ENCODE data around the gene ABCB11. TPM values are rescaled to one million over a fixed set of nuclear protein-coding genes. Genes with fewer than 3 reads are reported as not detected.
A peak's percentile ranks its signal among the peaks of the same experiment; 100 is the strongest.
"Not testable (repeated sequence)": the region's sequence is repeated elsewhere in the genome, so short reads cannot be mapped to it uniquely, and the experiment has no call there.

The ABCB11 gene
- total and polyA plus RNA-seq, 5 experiments from 2014 or later: 0.08 TPM; not detected in 4

- POLR2A ChIA-PET: no interaction called here
Observed at GRCh38 chr2:168901003-168901402, 130.1 kb downstream of the ABCB11 start, which contains the start of gene G6PC2. Gene G6PC2 (plus strand): TSS chr2:168901291. CDS start chr2:168901332, 41 bp downstream.

GRCh38 chr2:168897449-168897848 is 133.7 kb downstream of the ABCB11 start:
- Mint-ChIP-seq H3K4me3 (no peak overlapping the region), H3K27me3 (peaks cover 0 to 8% (median 7%) of the 10 kb centered on the region in 5 donors), H3K9me3 (no peaks in the 10 kb centered on the region), H3K27ac (no peak overlapping the region), H3K36me3 (no peaks in the 10 kb centered on the region), H3K4me1 (no peaks in the 10 kb centered on the region)
- POLR2A ChIA-PET: no interaction called here
- no peak for ATAC-seq
- DNase-seq: no peak

More at GRCh38 chr2:168901003-168901402, 130.1 kb downstream of the ABCB11 start, which contains the start of gene G6PC2:
- Mint-ChIP-seq H3K27ac (no peak within 1 kb of the TSS), H3K27me3 (peaks cover 0 to 8% (median 2%) of the 10 kb centered on the region in 5 donors), H3K4me1 (no peaks in the 10 kb centered on the region), H3K4me3 (no peak within 1 kb of the TSS), H3K36me3 (no peaks in the 10 kb centered on the region), H3K9me3 (no peaks in the 10 kb centered on the region)
- DNase-seq (no peak), ATAC-seq (no peak)

- Mint-ChIP-seq H3K4me1 (no peaks in the 10 kb centered on the region), H3K27me3 (peaks cover 0 to 9% (median 7%) of the 10 kb centered on the region in 5 donors), H3K4me3 (no peak overlapping the region), H3K9me3 (no peaks in the 10 kb centered on the region), H3K27ac (no peak overlapping the region), H3K36me3 (no peaks in the 10 kb centered on the region)
- ATAC-seq (no peak), DNase-seq (no peak)
- POLR2A ChIA-PET: no interaction called here
Observed at GRCh38 chr2:168896783-168897182, 134.3 kb downstream of the ABCB11 start.

GRCh38 chr2:168895771-168896170 is 135.4 kb downstream of the ABCB11 start:
- no peaks in the 10 kb centered on the region for H3K9me3 Mint-ChIP-seq
- DNase-seq: no peak

GRCh38 chr2:168894720-168895119 is 136.4 kb downstream of the ABCB11 start:
- ATAC-seq (no peak), DNase-seq (no peak)
- no peak overlapping the region for H3K4me3 Mint-ChIP-seq
- no peak overlapping the region for H3K27ac Mint-ChIP-seq
- H3K27me3 Mint-ChIP-seq: peaks cover 3 to 18% (median 4%) of the 10 kb centered on the region in 5 donors
- peaks cover 4 to 12% (median 9%) of the 10 kb centered on the region in 4 donors for H3K4me1 Mint-ChIP-seq
- H3K9me3 Mint-ChIP-seq: no peaks in the 10 kb centered on the region
- POLR2A ChIA-PET: no interaction called here
- no peaks in the 10 kb centered on the region for H3K36me3 Mint-ChIP-seq

More at GRCh38 chr2:168895771-168896170, 135.4 kb downstream of the ABCB11 start:
- H3K27me3 Mint-ChIP-seq: peaks cover 0 to 9% (median 4%) of the 10 kb centered on the region in 5 donors
- POLR2A ChIA-PET: no interaction called here
- peaks cover 0 to 1% (median under 1%) of the 10 kb centered on the region in 4 donors for H3K4me1 Mint-ChIP-seq
- no peaks in the 10 kb centered on the region for H3K36me3 Mint-ChIP-seq
- no peak for ATAC-seq
- H3K4me3 Mint-ChIP-seq: no peak overlapping the region
- H3K27ac Mint-ChIP-seq: no peak overlapping the region

- peaks cover 4 to 14% (median 9%) of the 10 kb centered on the region in 4 donors for H3K4me1 Mint-ChIP-seq
- H3K27ac Mint-ChIP-seq: no peak overlapping the region
Observed at GRCh38 chr2:168894101-168894500, 137.0 kb downstream of the ABCB11 start.

GRCh38 chr2:168892327-168892726 is 138.8 kb downstream of the ABCB11 start:
- Mint-ChIP-seq H3K4me3 (no peak overlapping the region), H3K27ac (no peak overlapping the region), H3K9me3 (no peaks in the 10 kb centered on the region), H3K36me3 (no peaks in the 10 kb centered on the region), H3K4me1 (peaks cover 4 to 14% (median 9%) of the 10 kb centered on the region in 4 donors), H3K27me3 (peaks cover 3 to 18% (median 4%) of the 10 kb centered on the region in 5 donors)
- no peak for DNase-seq
- ATAC-seq: no peak
- POLR2A ChIA-PET: no interaction called here

More at GRCh38 chr2:168894101-168894500, 137.0 kb downstream of the ABCB11 start:
- H3K9me3 Mint-ChIP-seq: no peaks in the 10 kb centered on the region
- POLR2A ChIA-PET: no interaction called here
- peaks cover 3 to 18% (median 4%) of the 10 kb centered on the region in 5 donors for H3K27me3 Mint-ChIP-seq
- ATAC-seq (no peak), DNase-seq (no peak)
- no peak overlapping the region for H3K4me3 Mint-ChIP-seq
- H3K36me3 Mint-ChIP-seq: no peaks in the 10 kb centered on the region

- no peaks in the 10 kb centered on the region for H3K9me3 Mint-ChIP-seq
- H3K27ac Mint-ChIP-seq: peak within 1 kb of the TSS in 7 of 10 donors; percentile 1 to 78 (median 41)
- ATAC-seq: peak; percentile 99 to 100
- no peaks in the 10 kb centered on the region for H3K36me3 Mint-ChIP-seq
- H3K4me3 Mint-ChIP-seq: peak within 1 kb of the TSS; percentile 88 to 99 (median 93)
- H3K4me1 Mint-ChIP-seq: peaks cover 4 to 14% (median 9%) of the 10 kb centered on the region in 4 donors
- POLR2A ChIA-PET: no interaction called here
- peak; percentile 71 to 92 (median 82) for DNase-seq
- H3K27me3 Mint-ChIP-seq: peaks cover 3 to 18% (median 4%) of the 10 kb centered on the region in 5 donors
Observed at GRCh38 chr2:168890006-168890782, 140.9 kb downstream of the ABCB11 start, which contains the start of gene SPC25. Gene SPC25 (minus strand): TSS chr2:168890430. CDS start chr2:168889519, 911 bp downstream.

- no peak for ATAC-seq
- peak in 1 of 10 donors; percentile 4 for DNase-seq
- no peak overlapping the region for H3K27ac Mint-ChIP-seq
- no peaks in the 10 kb centered on the region for H3K36me3 Mint-ChIP-seq
- H3K4me3 Mint-ChIP-seq: peak overlapping the region; percentile 1 to 99 (median 92)
- H3K4me1 Mint-ChIP-seq: peaks cover 4 to 14% (median 9%) of the 10 kb centered on the region in 4 donors
- POLR2A ChIA-PET: no interaction called here
- no peaks in the 10 kb centered on the region for H3K9me3 Mint-ChIP-seq
- peaks cover 3 to 18% (median 4%) of the 10 kb centered on the region in 5 donors for H3K27me3 Mint-ChIP-seq
Observed at GRCh38 chr2:168889635-168890005, 141.5 kb downstream of the ABCB11 start.

GRCh38 chr2:168884975-168885374 is 146.1 kb downstream of the ABCB11 start:
- DNase-seq (no peak), ATAC-seq (no peak)
- H3K4me3 Mint-ChIP-seq: no peak overlapping the region
- no peak overlapping the region for H3K27ac Mint-ChIP-seq
- H3K27me3 Mint-ChIP-seq: peaks cover 0 to 2% (median 0%) of the 10 kb centered on the region in 5 donors
- H3K9me3 Mint-ChIP-seq: no peaks in the 10 kb centered on the region
- H3K4me1 Mint-ChIP-seq: peaks cover 0 to 5% (median under 1%) of the 10 kb centered on the region in 4 donors
- POLR2A ChIA-PET: no interaction called here
- H3K36me3 Mint-ChIP-seq: no peaks in the 10 kb centered on the region

- not testable (repeated sequence) for H3K4me1 Mint-ChIP-seq, ATAC-seq
Observed at GRCh38 chr2:168882163-168882562, 149.0 kb downstream of the ABCB11 start.

GRCh38 chr2:168874368-168875054 is 156.6 kb downstream of the ABCB11 start:
- Mint-ChIP-seq H3K4me1 (peaks cover 0 to 5% (median 0%) of the 10 kb centered on the region in 4 donors), H3K9me3 (no peaks in the 10 kb centered on the region), H3K27me3 (no peaks in the 10 kb centered on the region), H3K27ac (no peak overlapping the region), H3K36me3 (no peaks in the 10 kb centered on the region), H3K4me3 (no peak overlapping the region)
- POLR2A ChIA-PET: no interaction called here
- DNase-seq: no peak
- ATAC-seq: no peak

More at GRCh38 chr2:168882163-168882562, 149.0 kb downstream of the ABCB11 start:
- POLR2A ChIA-PET, DNase-seq, H3K36me3 Mint-ChIP-seq, H3K27me3 Mint-ChIP-seq, H3K9me3 Mint-ChIP-seq, H3K27ac Mint-ChIP-seq, H3K4me3 Mint-ChIP-seq: not testable (repeated sequence)

- H3K4me1 Mint-ChIP-seq, H3K9me3 Mint-ChIP-seq, POLR2A ChIA-PET, H3K27ac Mint-ChIP-seq, H3K27me3 Mint-ChIP-seq, H3K4me3 Mint-ChIP-seq, DNase-seq, H3K36me3 Mint-ChIP-seq, ATAC-seq: not testable (repeated sequence)
Observed at GRCh38 chr2:168870824-168871223, 160.3 kb downstream of the ABCB11 start.
